NT2/D1 (cell line): Measurements from ENCODE around the gene EPS8L1.
"Not testable (repeated sequence)": the region's sequence is repeated elsewhere in the genome, so short reads cannot be mapped to it uniquely, and the experiment has no call there.

Experiments used
- DNase-seq: peaks from one replicate; pipeline ENCODE4 v3.0.0-alpha.2; 2011; ENCODE audit warnings: low read depth, low spot score
- H3K27me3 ChIP-seq: 2 replicates; pipeline ENCODE4 v1.6.0; 2011; ENCODE audit warnings: mild to moderate bottlenecking; ENCODE audit not compliant: insufficient read length, insufficient read depth
- H3K36me3 ChIP-seq: 2 replicates; pipeline ENCODE4 v1.6.1; 2011; ENCODE audit warnings: mild to moderate bottlenecking, low read length, mixed read lengths; ENCODE audit not compliant: insufficient read depth, insufficient read length
- H3K4me1 ChIP-seq: 2 replicates; pipeline ENCODE4 v1.5.1; 2011; ENCODE audit not compliant: insufficient read depth, insufficient read length
- H3K4me3 ChIP-seq: 2 replicates; pipeline ENCODE4 v1.5.1; 2011; ENCODE audit warnings: low read depth; ENCODE audit not compliant: insufficient read length
- H3K9ac ChIP-seq: 2 replicates; pipeline ENCODE4 v1.6.0; 2011; ENCODE audit warnings: low read depth; ENCODE audit not compliant: insufficient read length
- H3K9me3 ChIP-seq: 2 replicates; pipeline ENCODE4 v1.5.1; 2011; ENCODE audit warnings: mild to moderate bottlenecking, low read length; ENCODE audit not compliant: insufficient read depth
- SUZ12 ChIP-seq: IDR thresholded peaks from 2 replicates; pipeline ENCODE4 v1.6.1; 2011; ENCODE audit not compliant: insufficient read length, insufficient read depth; ENCODE audit errors: extremely low read depth
- YY1 ChIP-seq: IDR thresholded peaks from 2 replicates; pipeline ENCODE4 v1.6.1; 2011; ENCODE audit not compliant: insufficient read length, insufficient read depth
- ZNF274 ChIP-seq: IDR thresholded peaks from 2 replicates; pipeline ENCODE4 v1.6.1; 2011; ENCODE audit warnings: mild to moderate bottlenecking, low read depth, low read length

Gene EPS8L1

DNA sequence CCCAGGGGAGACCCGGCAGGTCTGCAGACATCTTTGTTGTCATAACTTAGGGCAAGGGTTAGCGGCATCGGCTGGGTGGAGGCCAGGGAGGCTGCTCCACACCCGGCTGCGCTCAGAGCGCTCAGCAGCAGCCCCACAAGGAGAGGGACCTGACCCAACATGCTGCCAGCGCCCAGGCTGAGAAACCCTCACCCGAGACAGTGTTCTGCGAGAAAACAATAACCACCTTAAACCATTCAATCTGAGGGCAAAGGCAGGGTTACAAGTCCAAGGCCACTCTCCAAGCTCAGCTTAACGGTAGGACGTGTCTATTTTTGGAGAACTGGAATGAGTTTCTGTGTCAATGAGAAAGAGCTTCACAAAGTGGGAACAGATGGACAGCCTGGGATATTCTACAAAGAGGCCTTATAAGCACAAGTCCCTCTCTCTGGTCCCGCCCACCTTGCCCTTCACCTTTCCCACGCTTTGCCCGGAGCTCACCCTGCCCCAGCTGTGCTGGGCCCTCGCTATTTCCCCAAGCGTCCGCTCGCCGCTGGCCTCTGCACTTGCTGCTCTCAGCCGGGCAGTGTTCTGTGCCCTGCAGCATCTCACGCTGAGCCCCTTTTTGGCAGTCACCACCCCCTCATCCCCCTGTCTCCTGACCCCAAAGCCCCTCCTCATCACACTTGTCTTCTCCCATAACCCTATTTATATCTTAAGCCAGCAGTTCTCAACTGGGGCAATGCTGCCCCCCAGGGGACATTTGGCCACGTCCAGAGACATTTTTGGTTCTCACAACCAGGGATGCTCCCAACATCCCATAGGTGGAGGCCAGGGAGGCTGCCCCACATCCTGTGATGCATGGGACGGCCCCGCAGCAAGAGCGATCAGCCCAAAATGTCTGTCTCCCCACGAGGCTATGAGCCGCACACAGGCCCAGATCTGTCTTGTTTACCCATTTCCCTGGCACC is 24.2 kb downstream of the EPS8L1 start:
- Histone ChIP-seq H3K27me3 (no peaks in the 10 kb centered on the region), H3K4me3 (no peak overlapping the region), H3K9ac (no peak overlapping the region), H3K36me3 (peaks cover 45% of the 10 kb centered on the region), H3K4me1 (peaks cover 3% of the 10 kb centered on the region), H3K9me3 (no peaks in the 10 kb centered on the region)
- TF ChIP-seq YY1 (no peak), ZNF274 (no peak), SUZ12 (no peak)
- DNase-seq: no peak

- Histone ChIP-seq H3K36me3 (peaks cover 41% of the 10 kb centered on the region), H3K27me3 (no peaks in the 10 kb centered on the region), H3K4me1 (peaks cover 2% of the 10 kb centered on the region), H3K4me3 (no peak overlapping the region), H3K9me3 (no peaks in the 10 kb centered on the region), H3K9ac (no peak overlapping the region)
- TF ChIP-seq ZNF274 (no peak), SUZ12 (no peak), YY1 (no peak)
- no peak for DNase-seq
Observed at GRCh38 chr19:55101261-55101660, 25.6 kb downstream of the EPS8L1 start.

GRCh38 chr19:55103190-55103589 is 27.5 kb downstream of the EPS8L1 start:
- Histone ChIP-seq H3K9ac (no peak overlapping the region), H3K36me3 (peaks cover 45% of the 10 kb centered on the region), H3K4me3 (no peak overlapping the region), H3K9me3 (no peaks in the 10 kb centered on the region), H3K4me1 (peaks cover 2% of the 10 kb centered on the region), H3K27me3 (no peaks in the 10 kb centered on the region)
- no peak for DNase-seq
- TF ChIP-seq SUZ12 (no peak), ZNF274 (no peak), YY1 (no peak)

DNA sequence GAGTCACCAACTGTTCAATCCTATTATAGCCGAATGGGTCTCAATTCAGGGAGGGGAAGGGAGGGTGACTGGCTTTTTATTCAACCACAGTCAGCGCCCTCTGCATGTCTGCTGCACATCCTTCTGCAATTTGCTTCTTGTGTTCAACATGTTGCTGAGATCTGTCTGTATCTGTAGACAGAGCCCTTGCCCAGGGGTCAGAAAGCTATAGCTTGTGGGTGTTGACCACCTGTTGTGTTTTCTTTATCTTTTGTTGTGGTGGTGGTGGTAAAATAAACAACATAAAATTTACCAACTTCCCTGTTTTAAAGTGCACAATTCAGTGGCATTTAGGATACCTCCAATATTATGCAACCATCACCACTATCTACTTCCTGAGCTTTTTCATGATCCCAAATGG is 29.6 kb downstream of the EPS8L1 start:
- Histone ChIP-seq H3K9ac (no peak overlapping the region), H3K9me3 (no peaks in the 10 kb centered on the region), H3K27me3 (no peaks in the 10 kb centered on the region), H3K4me1 (no peaks in the 10 kb centered on the region), H3K36me3 (peaks cover 47% of the 10 kb centered on the region), H3K4me3 (no peak overlapping the region)
- no peak for DNase-seq
- TF ChIP-seq ZNF274 (no peak), SUZ12 (no peak), YY1 (no peak)

DNA sequence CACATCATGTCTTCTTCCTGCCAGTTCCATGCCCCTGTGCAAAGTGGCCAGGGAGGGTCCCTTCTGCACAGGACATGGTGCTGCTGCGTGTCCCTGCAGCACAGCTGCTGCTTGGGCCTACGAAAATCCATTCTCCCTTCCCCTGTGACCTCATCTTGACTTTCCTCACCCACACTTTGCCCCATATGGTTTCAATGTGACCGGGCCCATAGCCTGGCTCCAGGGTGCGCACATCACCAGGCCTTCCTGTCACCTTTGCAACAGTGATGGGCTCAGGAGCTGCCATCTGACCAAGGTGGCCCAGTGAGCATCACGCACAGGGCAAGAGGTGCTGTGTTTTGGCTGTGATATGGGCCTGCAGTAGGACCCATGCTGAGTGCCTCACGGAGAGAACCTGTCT is 30.9 kb downstream of the EPS8L1 start:
- Histone ChIP-seq H3K9me3 (no peaks in the 10 kb centered on the region), H3K4me1 (no peaks in the 10 kb centered on the region), H3K9ac (no peak overlapping the region), H3K27me3 (no peaks in the 10 kb centered on the region), H3K36me3 (peaks cover 49% of the 10 kb centered on the region), H3K4me3 (no peak overlapping the region)
- DNase-seq: no peak
- TF ChIP-seq SUZ12 (no peak), YY1 (no peak), ZNF274 (no peak)

- H3K4me3 ChIP-seq, H3K27me3 ChIP-seq, H3K9ac ChIP-seq, H3K9me3 ChIP-seq, H3K4me1 ChIP-seq, DNase-seq: not testable (repeated sequence)
- H3K36me3 ChIP-seq: peaks cover 50% of the 10 kb centered on the region
Observed at GRCh38 chr19:55107252-55107651, 31.6 kb downstream of the EPS8L1 start.

DNA sequence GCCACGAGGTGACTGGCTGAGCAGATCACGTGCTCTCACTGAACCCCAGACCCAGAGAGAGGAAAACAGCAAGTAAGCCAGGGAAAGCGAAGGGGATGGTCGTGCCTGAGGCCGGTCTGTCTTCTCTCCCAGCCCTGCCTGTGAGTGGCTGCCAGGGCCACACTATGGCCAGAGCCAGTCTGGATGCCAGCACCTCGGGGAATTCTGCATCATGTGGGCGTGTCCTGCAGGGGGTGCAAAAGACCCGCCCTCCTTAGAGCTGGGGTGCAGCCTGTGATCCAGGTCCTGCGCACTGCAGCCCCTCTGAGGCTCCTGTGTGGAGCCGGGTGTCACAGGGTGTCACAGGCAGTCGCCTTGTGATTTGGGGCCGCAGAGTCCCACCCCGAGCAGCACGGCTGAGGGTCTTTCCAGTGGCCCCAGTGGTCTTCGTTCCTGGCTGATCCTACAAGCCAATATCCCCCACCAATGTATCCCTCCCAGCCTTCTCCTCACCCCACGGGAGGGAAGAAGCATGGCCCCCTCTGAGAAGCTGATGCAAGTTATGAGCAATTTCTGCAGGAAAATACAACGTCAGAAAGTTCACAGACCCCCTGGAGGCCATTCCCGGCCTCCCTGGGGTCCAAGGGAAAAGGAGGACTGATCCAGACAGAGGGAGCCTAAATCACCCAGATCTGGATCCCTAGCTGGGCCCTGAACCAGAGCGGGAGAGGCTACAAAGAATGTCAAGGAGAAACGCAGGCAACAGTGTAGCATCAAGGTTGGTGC is 34.0 kb downstream of the EPS8L1 start:
- no peak for TF ChIP-seq ZNF274
- TF ChIP-seq YY1: no peak
- Histone ChIP-seq H3K9me3 (no peaks in the 10 kb centered on the region), H3K4me1 (peaks cover 7% of the 10 kb centered on the region), H3K27me3 (no peaks in the 10 kb centered on the region), H3K4me3 (no peak overlapping the region), H3K36me3 (peaks cover 42% of the 10 kb centered on the region), H3K9ac (no peak overlapping the region)
- no peak for DNase-seq
